GM12891 (cell line): ENCODE measurements around the gene SLC2A10.

ENCODE experiments used
- POLR2A ChIP-seq: IDR thresholded peaks from 2 replicates; pipeline ENCODE4 v1.6.1; 2011; ENCODE audit warnings: low read depth, low read length, control low read depth
- POLR2AphosphoS5 ChIP-seq: IDR thresholded peaks from 2 replicates; pipeline ENCODE4 v1.6.1; 2011; ENCODE audit warnings: low read depth, low read length, control low read depth

DNA sequence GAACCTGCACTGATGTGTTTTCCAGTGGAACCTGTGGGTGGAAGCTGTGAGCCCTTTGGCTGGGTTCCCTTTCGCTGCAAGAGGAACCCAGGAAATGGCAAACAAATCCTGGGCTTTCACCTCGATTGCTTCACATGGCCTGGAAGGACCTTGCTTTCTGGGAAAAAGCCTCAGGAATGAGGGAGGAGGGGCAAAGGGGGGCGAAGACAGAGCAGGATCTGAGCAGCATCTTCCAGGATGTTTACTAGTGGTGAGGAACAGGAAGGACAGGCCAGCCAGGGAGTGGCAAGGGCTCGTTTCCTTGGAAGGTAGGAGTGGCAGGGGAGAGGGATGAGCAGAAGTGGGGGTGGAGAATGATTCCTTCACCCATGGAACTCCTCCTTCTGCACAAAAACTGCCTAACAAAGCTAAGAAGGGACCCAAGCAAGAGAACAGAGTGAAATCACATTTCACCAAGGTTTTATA is 5.9 kb downstream of the SLC2A10 start:
- TF ChIP-seq POLR2AphosphoS5 (no peak), POLR2A (no peak)
